GM12878 (cell line): ENCODE results near the gene CNTNAP2.

Experiments
- CEBPB ChIP-seq, 2 experiments: fragments of 150-350 bp in 1 of 2; IDR thresholded peaks; 2 replicates each; pipeline ENCODE4 v1.6.1; 2012 to 2014; ENCODE audit warnings: low read depth in 2 of 2, low read length in 2 of 2, borderline replicate concordance in 1 of 2, inconsistent platforms in 1 of 2
- JUND ChIP-seq: IDR thresholded peaks from 2 replicates; pipeline ENCODE4 v1.6.1; 2012; ENCODE audit warnings: low read depth, mild to moderate bottlenecking, low read length, improper control_type of control experiment, moderate library complexity
- PKNOX1 ChIP-seq: fragments of 450-650 bp; IDR thresholded peaks from 2 replicates; pipeline ENCODE4 v1.6.1; 2016; ENCODE audit warnings: mild to moderate bottlenecking
- USF2 ChIP-seq: IDR thresholded peaks from 2 replicates; pipeline ENCODE4 v1.6.1; 2011; ENCODE audit warnings: low read depth, low read length, improper control_type of control experiment, borderline replicate concordance

- TF ChIP-seq JUND: no peak
- no peak for TF ChIP-seq CEBPB (IDR thresholded peaks at IDR 0.05; ENCODE audit: borderline replicate concordance in 1 of 2, low read depth in 2 of 2, low read length in 2 of 2)
- TF ChIP-seq PKNOX1: no peak
- TF ChIP-seq USF2: no peak
Measured at GRCh38 chr7:146433501-146433900, 316.9 kb downstream of the CNTNAP2 start.
